Raji (cell line): ENCODE results near the gene OSBP2.

Source experiments
- POLR2A ChIP-seq: IDR thresholded peaks from 2 replicates; pipeline ENCODE4 v1.6.1; 2011; ENCODE audit warnings: low read depth, low read length, control low read depth; ENCODE audit not compliant: insufficient read depth

OSBP2 gene

GRCh38 chr22:30742291-30743256 is 47.9 kb downstream of the OSBP2 start:
- no peak for TF ChIP-seq POLR2A

GRCh38 chr22:30743257-30744020 is 48.8 kb downstream of the OSBP2 start:
- TF ChIP-seq POLR2A = no peak

GRCh38 chr22:30744224-30744623 is 49.5 kb downstream of the OSBP2 start:
- TF ChIP-seq POLR2A = no peak

GRCh38 chr22:30747493-30747892 is 52.8 kb downstream of the OSBP2 start:
- TF ChIP-seq POLR2A = no peak

- TF ChIP-seq POLR2A = no peak
Observed at GRCh38 chr22:30749272-30749671, 54.6 kb downstream of the OSBP2 start.

GRCh38 chr22:30749849-30750248 is 55.2 kb downstream of the OSBP2 start:
- TF ChIP-seq POLR2A = no peak

GRCh38 chr22:30751529-30751928 is 56.9 kb downstream of the OSBP2 start:
- TF ChIP-seq POLR2A = no peak

GRCh38 chr22:30752771-30753170 is 58.1 kb downstream of the OSBP2 start:
- TF ChIP-seq POLR2A = no peak

GRCh38 chr22:30753701-30754100 is 59.0 kb downstream of the OSBP2 start:
- TF ChIP-seq POLR2A = no peak

- no peak for TF ChIP-seq POLR2A
Observed at GRCh38 chr22:30754521-30754920, 59.8 kb downstream of the OSBP2 start.

GRCh38 chr22:30754971-30755758 is 60.5 kb downstream of the OSBP2 start:
- TF ChIP-seq POLR2A = no peak

- no peak for TF ChIP-seq POLR2A
Observed at GRCh38 chr22:30755759-30756124, 61.1 kb downstream of the OSBP2 start.

- TF ChIP-seq POLR2A = no peak
Observed at GRCh38 chr22:30763815-30764673, 69.4 kb downstream of the OSBP2 start.

GRCh38 chr22:30767661-30768060 is 73.0 kb downstream of the OSBP2 start:
- TF ChIP-seq POLR2A = no peak
